Measurements from ENCODE around the gene ASS1.
A peak's percentile ranks its signal among the peaks of the same experiment; 100 is the strongest.

The ASS1 gene

DNA sequence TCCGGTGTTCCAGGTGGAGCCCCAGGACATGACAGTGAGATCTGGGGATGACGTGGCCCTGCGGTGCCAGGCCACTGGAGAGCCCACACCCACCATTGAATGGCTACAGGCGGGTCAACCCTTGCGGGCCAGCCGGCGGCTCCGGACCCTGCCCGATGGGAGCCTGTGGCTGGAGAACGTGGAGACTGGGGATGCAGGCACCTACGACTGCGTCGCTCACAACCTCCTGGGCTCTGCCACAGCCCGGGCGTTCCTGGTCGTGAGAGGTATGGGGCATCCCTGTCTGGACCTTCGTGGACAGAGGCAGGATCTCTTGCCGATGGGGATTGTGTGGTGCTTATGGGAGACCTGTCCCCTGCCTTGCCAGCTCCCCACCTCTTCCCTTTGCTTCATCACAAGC, 26.0 kb upstream of the ASS1 start:
- DNase-seq (ENCODE audit: low read depth in 2 of 2) = no peak

DNA sequence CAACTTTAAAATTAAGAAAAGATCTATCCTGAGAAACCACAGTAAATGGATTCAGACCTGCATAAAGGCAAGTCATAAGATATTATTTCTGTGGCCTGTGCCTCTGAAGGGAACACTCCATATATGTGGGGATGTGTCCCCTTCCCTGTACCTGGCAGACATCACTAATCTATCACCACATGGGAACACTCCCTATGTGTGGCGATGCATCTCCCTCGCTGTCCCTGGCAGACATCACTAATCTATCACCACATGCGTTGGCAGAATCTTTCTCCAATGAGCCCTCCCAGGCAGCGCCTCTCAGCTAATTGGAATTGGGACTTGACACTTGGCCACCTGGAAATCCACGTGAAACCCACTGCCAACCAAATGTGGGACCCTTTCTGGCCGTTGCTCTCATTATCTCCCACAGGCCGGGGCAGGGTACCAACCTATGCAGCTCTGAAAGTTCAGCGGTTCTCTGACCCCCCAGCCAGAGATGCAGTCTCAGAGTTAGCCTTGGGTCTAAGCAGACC, 25.2 kb upstream of the ASS1 start:
- DNase-seq (ENCODE audit: low read depth in 2 of 2) = no peak

DNA sequence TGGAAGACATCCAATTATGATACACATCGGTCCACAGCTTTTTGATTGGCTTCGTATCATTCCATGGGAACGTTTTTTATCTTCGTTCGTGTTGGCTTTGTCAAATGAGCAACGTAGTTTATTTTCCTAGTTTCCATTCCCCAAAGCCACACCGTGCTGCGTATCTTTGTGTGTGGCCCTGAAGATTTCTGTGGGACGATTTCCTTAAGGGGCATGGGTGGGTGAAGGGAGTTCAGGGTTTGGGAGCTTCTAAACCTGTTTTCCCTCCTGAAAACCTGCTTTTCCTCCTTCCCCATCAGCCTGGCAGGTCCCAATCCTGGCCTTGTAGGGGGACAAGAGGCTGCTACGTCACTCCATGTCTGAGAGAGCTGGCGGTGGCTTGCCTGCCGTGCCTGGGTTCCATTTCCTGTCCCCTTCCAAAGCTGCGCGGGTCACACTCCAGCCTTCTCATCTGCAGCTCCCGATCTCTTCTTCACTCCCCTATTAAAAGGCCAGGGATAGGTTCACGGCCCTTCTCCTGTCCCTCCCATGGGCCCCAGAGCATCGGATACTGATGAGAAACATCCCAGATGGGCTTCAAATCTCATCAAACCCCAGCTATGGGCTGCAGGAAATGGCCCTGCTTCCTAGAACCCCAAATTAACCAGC, 23.5 kb upstream of the ASS1 start:
- no peak for DNase-seq (ENCODE audit: low read depth in 2 of 2)

DNA sequence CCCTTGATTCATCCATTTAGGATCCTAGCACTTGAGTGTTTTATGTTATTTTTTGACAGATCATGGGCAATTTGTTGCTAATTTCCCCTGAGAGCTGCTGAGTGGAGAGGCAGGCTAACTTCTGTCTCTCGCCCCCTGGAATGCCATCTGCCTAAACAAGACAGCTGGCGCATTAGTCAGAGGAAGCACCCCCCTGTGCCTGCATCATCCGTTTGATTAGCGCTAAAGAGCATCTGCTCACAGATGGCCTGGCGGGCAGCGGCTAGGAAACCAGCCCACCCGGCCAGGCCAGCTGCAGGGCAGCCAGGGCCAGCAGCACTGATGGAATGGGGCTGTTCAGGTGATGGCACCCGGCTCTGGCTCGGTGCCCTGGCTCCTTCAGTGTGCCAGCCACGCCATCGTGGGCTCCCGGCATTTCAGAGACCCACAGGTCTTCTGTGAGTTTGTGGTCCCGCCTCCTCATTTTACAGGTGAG, 22.9 kb upstream of the ASS1 start:
- DNase-seq (ENCODE audit: low read depth in 2 of 2) = no peak

DNA sequence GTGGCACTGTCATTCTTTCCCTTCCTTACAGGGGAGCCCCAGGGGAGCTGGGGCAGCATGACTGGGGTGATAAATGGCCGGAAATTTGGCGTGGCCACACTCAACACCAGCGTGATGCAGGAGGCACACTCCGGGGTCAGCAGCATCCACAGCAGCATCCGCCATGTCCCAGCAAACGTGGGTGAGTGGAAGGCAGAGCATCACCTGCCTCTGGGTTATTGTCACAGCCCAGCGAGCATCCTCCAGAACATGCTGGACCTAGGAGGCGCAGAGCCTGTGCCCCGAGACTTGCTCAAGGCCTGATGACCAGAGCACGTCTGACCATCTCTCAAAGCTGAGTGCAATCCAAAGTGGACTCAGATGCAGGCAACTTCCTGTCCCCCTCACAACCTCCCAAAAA, 22.2 kb upstream of the ASS1 start:
- DNase-seq (ENCODE audit: low read depth in 2 of 2) = no peak

DNA sequence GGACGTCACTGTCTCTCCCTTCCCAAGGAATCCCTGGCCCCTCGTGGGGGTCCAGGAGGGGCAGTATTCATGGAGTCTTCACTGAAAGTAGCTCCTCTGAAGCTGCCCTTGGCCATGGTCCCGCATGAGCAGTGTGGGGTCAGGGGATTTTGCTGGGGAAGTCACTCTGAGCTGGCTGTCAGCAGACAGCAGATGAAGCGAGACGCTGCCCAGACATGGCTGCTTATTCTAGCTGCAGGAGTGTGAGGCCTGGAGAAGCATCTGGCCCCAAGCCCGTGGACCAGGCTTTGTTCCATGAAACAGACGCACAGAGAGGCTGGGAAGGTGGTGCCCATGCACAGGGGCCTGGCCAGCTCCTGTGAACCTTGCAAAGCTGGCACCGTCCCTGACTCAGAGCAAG, 21.5 kb upstream of the ASS1 start:
- DNase-seq (ENCODE audit: low read depth in 2 of 2) = no peak

DNA sequence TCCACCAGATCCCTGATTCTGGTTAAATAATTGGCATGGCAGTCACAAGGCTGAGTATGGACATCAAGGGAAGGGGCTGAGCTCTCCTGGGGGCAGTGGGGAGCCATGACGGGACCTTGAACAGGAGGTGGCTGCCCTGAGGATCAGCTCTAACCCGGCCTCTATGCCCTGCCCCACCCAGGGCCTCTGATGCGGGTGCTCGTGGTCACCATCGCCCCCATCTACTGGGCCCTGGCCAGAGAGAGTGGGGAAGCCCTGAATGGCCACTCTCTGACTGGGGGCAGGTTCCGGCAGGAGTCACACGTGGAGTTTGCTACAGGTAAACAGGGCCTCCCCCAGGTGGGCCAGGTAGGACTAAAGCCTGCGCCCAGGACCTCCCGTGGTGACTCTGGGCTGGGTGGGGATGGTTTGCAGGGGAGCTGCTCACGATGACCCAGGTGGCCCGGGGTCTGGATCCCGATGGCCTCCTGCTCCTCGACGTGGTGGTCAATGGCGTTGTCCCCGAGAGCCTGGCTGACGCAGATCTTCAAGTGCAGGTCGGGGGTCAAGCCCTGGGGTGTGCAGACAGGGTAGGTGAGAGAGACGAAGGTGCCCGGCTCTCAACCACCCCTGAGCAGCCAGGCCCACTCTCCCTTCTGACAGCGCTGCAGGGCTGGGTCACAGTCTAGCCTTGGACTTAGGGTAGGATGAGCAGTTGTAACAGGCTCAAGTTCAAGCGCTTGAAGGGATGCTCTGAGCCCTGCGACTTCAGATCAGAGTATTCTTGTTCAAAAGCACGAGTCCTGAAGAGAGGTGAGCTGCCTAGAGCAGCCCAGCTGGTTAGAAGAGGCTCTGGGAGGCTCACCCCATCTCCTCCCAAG, 19.9 kb upstream of the ASS1 start:
- DNase-seq (ENCODE audit: low read depth in 2 of 2) = no peak

DNA sequence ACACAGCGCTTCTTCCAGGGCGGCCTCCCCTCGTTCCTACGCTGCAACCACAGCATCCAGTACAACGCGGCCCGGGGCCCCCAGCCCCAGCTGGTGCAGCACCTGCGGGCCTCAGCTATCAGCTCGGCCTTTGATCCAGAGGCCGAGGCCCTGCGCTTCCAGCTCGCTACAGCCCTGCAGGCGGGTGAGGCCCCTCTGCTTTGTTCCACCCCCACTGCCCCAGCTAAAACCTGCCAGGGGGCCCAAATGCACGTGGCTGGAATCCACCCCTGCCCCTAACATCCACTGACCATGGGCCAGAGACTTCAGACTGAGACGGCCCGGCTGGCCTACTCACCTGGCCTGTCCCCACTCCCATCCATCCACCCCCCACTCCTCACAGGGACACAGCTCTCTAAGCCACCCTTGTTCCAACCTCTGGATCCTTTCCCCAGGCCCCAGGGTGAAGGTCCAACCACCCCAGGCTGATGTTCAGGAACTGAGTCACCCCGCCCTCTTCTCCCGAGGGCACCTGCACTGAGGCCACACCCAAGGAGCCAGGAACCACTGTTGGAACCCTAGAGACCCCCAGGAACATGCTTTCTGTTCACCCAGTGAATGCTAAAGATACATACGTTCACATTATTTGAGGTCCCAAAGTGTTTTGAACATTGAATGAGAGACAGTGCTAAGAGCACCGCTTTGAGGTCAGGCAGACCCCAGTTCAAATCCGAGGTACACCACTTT, 18.9 kb upstream of the ASS1 start:
- DNase-seq (ENCODE audit: low read depth in 2 of 2) = no peak

DNA sequence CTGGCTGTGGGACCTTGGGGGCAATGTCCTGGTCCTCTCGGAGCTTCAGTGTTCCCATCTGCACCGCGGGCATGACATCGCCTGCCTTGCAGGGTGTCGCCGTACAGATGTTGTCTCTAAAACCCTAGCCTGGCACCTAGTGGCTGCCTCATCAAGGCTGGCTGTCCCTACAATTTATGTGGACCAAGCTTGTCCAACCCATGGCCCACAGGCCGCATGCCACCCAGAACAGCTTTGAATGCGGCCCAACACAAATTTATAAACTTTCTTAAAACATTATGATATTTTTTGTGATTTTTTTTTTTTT, 18.3 kb upstream of the ASS1 start:
- DNase-seq (ENCODE audit: low read depth in 2 of 2) = no peak

DNA sequence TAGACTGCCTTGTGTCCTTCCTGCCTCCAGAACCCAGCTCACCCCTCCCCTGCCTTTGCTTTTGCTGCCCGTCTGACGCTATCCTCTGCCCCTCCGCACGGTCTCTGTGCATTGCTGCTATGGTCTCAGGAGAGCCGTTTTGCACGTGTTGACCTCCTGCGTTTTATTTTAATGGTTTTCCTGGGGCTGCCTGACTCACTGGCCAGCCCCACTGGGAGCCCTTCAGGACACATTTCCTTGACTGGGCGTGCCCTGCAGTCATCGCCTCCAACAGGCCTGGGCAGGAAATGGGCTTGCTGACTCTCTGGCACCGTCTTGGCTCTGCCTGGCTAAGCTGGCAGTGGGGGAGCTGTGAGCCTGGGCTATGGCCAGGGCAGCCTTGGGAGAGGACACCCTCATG, 17.9 kb upstream of the ASS1 start:
- DNase-seq (ENCODE audit: low read depth in 2 of 2) = no peak

DNA sequence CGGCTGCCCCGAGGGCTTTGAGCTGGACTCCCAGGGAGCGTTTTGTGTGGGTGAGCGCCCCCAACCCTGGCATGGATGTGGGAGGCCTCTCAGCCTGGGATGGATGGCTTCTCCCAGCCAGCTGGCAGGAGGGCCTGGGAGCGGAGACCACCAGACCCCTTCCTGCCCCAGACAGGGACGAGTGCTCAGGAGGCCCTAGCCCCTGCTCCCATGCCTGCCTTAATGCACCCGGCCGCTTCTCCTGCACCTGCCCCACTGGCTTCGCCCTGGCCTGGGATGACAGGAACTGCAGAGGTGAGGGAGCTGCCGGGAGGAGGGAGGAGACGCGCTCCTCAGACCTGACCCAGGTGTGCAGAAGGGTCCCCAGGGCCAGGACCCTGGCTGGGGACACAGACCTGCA, 17.4 kb upstream of the ASS1 start:
- no peak for DNase-seq (ENCODE audit: low read depth in 2 of 2)

DNA sequence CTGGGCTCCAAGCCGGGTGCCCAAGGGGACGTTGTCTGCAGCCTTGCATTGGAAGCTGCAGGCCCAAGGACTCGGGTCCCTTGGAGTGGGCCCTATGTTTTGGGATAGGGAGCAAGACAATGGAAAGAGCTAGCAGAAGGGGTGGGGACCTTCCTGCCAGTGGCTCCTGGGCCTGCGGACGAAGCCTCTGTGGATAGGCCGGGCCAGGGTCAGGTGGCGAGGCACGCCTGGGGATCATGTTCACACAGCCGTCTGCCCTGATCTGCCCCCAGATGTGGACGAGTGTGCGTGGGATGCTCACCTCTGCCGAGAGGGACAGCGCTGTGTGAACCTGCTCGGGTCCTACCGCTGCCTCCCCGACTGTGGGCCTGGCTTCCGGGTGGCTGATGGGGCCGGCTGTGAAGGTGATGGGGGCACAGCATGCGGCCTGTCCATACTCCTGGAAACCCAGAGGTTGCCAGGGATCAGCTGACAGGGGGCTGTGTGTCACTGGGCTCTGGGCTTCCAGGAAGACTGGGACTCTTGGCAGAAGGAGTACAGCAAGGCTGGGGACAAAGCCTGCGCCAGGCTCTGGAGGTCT, 16.6 kb upstream of the ASS1 start:
- no peak for DNase-seq (ENCODE audit: low read depth in 2 of 2)

DNA sequence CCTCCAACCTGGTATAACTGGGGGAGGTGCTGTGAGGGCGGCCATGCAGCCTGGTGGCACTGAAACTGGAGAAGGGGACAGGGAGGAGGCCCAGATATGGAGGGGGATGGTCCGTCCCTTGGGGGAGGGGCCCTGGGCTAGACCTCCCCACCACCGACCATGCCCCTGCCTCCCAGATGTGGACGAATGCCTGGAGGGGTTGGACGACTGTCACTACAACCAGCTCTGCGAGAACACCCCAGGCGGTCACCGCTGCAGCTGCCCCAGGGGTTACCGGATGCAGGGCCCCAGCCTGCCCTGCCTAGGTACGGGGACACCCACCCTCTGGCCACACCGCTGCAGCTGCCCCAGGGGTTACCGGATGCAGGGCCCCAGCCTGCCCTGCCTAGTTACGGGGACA, 15.4 kb upstream of the ASS1 start:
- DNase-seq (ENCODE audit: low read depth in 2 of 2) = no peak

DNA sequence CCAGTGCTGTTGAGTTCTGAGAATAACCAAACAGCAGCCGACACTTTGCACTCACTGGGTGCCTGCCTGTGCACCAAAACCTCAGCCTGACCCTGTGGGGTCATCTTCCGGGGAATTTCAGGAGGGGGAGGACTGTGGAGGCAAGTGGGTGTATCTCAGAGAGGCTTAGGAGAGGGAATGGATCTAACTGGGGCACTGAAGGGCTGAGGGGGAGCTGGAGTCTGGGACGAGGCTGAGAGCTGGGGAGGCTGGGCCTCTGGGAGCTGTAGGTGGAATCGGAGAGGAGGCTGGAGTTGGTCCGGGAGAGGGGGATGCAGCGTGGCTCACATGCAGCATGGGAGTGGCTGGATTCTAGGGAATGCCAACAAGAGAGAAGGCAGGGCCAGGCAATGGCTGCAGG, 14.9 kb upstream of the ASS1 start:
- no peak for DNase-seq (ENCODE audit: low read depth in 2 of 2)

DNA sequence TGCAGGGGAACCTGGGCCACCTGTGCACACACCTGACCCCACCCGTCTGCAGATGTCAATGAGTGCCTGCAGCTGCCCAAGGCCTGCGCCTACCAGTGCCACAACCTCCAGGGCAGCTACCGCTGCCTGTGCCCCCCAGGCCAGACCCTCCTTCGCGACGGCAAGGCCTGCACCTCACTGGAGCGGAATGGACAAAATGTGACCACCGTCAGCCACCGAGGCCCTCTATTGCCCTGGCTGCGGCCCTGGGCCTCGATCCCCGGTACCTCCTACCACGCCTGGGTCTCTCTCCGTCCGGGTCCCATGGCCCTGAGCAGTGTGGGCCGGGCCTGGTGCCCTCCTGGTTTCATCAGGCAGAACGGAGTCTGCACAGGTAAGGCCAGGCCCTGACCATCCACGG, 14.5 kb upstream of the ASS1 start:
- no peak for DNase-seq (ENCODE audit: low read depth in 2 of 2)

DNA sequence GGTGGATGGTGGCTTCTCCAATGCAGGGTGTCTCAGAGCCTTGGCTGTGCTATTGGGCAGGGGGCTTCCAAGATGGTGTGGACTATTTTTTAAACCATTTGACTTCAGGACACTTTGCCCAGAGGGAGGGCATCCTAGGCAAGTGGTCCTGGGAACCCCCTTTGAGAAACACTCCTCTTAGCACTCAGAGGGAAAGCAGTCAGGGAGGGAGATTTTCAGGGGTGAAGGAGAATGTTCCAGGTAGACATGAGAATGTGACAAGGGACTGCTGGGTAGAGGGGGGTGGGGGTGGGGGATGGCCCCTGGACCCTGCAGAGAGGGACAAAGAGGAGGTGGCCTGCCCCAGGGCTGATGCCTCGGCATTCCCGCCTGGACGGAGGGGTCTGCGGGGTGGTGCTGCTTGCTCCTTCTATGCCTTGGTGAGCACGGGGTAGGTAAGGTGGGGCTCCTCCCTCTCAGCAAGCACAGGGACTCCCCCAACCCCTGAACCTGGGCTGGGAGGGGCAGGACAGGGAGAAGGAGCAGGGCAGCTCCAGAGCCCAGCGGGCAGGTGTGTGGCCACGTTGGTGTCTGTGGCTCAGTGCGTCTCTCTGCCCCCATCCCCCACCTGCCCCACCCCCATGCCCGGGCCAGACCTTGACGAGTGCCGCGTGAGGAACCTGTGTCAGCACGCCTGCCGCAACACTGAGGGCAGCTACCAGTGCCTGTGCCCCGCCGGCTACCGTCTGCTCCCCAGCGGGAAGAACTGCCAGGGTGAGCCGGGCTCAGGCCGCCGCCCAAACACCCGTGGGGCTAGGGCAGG, 13.8 kb upstream of the ASS1 start:
- DNase-seq (ENCODE audit: low read depth in 2 of 2) = no peak

DNA sequence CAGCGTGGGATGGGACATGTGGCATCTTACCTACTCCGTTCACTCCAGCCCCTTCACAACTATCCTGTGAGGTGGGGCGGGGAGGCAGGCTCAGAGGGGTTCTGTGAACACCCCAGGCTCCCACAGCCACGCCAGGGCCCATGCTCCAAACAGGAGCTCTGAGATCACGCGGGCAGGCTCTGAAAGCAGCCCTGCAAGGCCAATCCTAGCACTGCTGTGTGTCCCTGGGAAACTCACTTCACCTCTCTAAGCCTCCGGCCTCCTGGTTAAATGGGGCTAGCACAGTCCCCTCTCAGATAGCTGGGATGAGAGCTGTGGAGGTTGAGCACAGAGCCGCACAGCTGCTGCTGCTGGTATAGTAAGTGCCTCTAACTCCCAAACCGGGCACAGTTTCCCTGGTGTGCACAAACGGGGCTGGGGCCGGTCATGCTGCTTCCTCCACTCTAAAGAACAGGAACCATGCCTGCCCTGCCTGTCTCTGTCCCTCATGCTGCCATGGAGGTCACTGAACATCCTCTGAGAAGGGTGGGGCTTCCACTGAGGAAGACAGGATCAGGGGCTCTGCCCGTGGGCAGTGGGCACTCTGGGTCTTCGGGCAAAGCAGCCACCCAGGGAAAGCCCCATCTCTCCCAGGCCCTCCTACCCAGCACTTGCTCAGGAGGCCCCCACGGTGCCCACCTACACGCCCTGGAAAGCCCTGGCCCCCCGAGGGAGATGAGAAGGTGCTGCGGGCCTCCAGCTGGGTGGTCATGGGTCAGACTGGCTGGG, 13.0 kb upstream of the ASS1 start:
- DNase-seq (ENCODE audit: low read depth in 2 of 2) = no peak

DNA sequence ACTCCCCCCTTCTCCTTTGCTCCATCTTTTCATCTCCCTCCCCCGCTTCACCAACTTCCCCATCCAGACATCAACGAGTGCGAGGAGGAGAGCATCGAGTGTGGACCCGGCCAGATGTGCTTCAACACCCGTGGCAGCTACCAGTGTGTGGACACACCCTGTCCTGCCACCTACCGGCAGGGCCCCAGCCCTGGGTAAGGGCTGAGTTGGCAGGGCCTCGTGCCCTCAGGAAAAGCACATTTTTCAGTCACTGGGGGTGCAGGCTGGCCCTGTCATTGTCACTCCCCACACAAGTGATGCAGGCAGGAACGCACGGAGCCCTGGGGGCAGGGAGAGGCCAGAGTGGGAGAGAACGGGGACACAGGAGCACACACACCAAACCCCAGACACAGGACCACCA, 12.4 kb upstream of the ASS1 start:
- DNase-seq (ENCODE audit: low read depth in 2 of 2) = no peak

DNA sequence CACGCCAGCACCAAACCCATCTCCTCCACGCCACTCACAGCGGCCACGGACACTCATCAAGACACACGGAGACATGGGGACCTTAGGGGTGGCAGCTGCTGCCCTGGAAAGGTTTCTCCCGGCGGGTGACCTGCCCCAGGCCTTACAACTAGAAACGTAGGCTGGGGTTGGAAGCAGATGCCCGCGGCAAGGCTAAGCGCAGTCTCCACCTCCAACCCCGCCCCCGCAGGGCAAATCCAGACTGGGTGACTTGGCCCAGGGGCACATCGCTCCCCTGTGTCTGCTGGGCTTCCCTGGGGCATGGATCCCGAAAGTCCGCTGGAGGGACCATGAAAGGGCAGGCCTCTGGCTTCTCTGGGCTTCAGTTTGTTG, 12.0 kb upstream of the ASS1 start:
- no peak for DNase-seq (ENCODE audit: low read depth in 2 of 2)

DNA sequence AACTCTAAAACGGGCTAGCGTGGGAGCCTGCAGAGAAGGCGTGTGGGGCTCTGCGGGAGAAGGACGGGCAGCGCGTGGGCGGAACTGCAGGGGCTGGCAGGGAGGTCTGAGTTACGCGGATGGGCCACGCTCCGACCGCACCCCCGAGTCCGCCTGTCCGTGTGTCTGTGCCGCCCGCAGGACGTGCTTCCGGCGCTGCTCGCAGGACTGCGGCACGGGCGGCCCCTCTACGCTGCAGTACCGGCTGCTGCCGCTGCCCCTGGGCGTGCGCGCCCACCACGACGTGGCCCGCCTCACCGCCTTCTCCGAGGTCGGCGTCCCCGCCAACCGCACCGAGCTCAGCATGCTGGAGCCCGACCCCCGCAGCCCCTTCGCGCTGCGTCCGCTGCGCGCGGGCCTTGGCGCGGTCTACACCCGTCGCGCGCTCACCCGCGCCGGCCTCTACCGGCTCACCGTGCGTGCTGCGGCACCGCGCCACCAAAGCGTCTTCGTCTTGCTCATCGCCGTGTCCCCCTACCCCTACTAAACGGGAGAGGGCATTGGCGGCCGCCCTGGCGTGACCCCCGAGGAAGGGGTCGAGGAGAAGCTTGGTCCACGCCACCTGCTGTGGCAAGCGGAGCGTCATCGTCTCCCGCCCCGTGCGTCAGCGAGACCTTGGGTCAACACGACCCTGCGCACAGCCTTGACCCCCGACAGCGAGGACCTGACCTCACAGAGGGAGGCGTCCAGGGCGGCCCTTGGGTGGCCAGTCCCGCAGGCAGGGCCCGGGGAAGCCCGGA, 11.4 kb upstream of the ASS1 start:
- DNase-seq (ENCODE audit: low read depth in 2 of 2) = peak in 1 of 2 donors; percentile 18

All from stimulated activated CD8-positive, alpha-beta memory T cell treated with anti-CD3 and anti-CD28 coated beads, Interleukin-7, amount 100 ng/mL, for 4 hours (primary cell).